ENCODE measurements around the gene ATF4.

The ATF4 gene

GRCh38 chr22:39530116-39530515, 9.8 kb downstream of the ATF4 start:
- H2BK120ac ChIP-seq (ENCODE audit: low read depth, low read length): no peak overlapping the region
- H2AK5ac ChIP-seq (ENCODE audit: low read length): no peak overlapping the region
- WGBS (ENCODE audit: extremely low coverage, insufficient coverage, low lambda C conversion rate): no CpG with 5 or more reads among the region's 6 CpGs
- H3K9ac ChIP-seq (ENCODE audit: low read length): no peak overlapping the region
- H3K27me3 ChIP-seq (ENCODE audit: insufficient read depth, low read length, poor library complexity): no peaks in the 10 kb centered on the region
- H3K79me1 ChIP-seq (ENCODE audit: low read length): peaks cover 21% of the 10 kb centered on the region
- H3K79me2 ChIP-seq (ENCODE audit: control insufficient read depth, insufficient read depth, low read length): peaks cover 14% of the 10 kb centered on the region
- H3K23ac ChIP-seq (ENCODE audit: low read length): no peak overlapping the region
- H3K27ac ChIP-seq (ENCODE audit: low read depth, low read length): no peak overlapping the region
- no peak overlapping the region for H4K5ac ChIP-seq (ENCODE audit: low read length)
- peaks cover 11% of the 10 kb centered on the region for H3K4me1 ChIP-seq (ENCODE audit: control insufficient read depth, low read depth, low read length)
- no peak overlapping the region for H2BK15ac ChIP-seq (replicated peaks; ENCODE audit: low read depth)
- DNase-seq: no peak
- H2BK5ac ChIP-seq (ENCODE audit: low read length): no peak overlapping the region
- H4K8ac ChIP-seq (ENCODE audit: low read depth, low read length): no peak overlapping the region
- peaks cover 6% of the 10 kb centered on the region for H3K36me3 ChIP-seq (ENCODE audit: control insufficient read depth, insufficient read depth, low read length)
- no peak overlapping the region for H3K18ac ChIP-seq (ENCODE audit: low read length)
- H3K4me2 ChIP-seq (ENCODE audit: low read length): no peak overlapping the region
- no peak overlapping the region for H3K4ac ChIP-seq (ENCODE audit: low read depth, low read length)
- no peak overlapping the region for H3K4me3 ChIP-seq (ENCODE audit: low read length)
- H3K56ac ChIP-seq (ENCODE audit: low read length): no peak overlapping the region

DNA sequence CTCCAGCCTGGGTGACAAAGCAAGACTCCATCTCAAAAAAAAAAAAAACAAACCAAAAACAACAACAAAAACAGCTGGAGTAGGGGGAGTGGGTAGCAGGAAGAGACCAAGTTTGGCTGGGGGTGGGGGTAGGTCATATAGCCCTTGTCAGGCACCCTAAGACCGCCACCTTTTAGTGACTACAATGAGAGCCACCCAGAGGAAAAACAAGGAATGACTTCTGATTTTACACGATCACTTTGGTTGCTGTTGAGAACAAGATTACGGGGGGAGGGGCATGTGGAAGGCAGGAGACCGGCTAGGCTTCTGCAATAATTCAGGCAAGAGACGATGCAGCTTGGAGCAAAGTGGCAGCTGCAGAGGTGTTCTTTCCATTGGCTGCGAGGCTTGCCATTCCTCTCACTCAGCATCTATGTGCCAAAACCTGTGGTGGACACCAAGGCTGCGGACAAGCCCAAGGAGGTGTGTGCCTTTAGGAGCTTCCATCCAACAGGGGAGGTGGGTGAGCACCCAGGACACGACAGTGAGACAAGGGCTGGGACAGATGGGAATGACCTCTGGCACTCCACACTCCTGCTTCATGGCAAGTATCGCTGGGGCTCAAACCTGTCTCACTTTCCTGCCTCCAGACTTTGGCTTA, 10.4 kb downstream of the ATF4 start:
- H2BK15ac ChIP-seq (replicated peaks; ENCODE audit: low read depth): no peak overlapping the region
- no peak overlapping the region for H3K18ac ChIP-seq (ENCODE audit: low read length)
- peak; percentile 90 for DNase-seq
- H3K79me2 ChIP-seq (ENCODE audit: control insufficient read depth, insufficient read depth, low read length): peaks cover 14% of the 10 kb centered on the region
- H3K4ac ChIP-seq (ENCODE audit: low read depth, low read length): no peak overlapping the region
- no peak overlapping the region for H2BK120ac ChIP-seq (ENCODE audit: low read depth, low read length)
- no peak overlapping the region for H3K4me3 ChIP-seq (ENCODE audit: low read length)
- peak overlapping the region; percentile 68 for H3K56ac ChIP-seq (ENCODE audit: low read length)
- no peak overlapping the region for H3K23ac ChIP-seq (ENCODE audit: low read length)
- peak overlapping the region; percentile 23 for H3K4me2 ChIP-seq (ENCODE audit: low read length)
- H2BK5ac ChIP-seq (ENCODE audit: low read length): no peak overlapping the region
- H4K8ac ChIP-seq (ENCODE audit: low read depth, low read length): no peak overlapping the region
- peaks cover 13% of the 10 kb centered on the region for H3K4me1 ChIP-seq (ENCODE audit: control insufficient read depth, low read depth, low read length)
- H3K27me3 ChIP-seq (ENCODE audit: insufficient read depth, low read length, poor library complexity): no peaks in the 10 kb centered on the region
- WGBS (ENCODE audit: extremely low coverage, insufficient coverage, low lambda C conversion rate): no CpG with 5 or more reads among the region's 9 CpGs
- peaks cover 21% of the 10 kb centered on the region for H3K79me1 ChIP-seq (ENCODE audit: low read length)
- H4K5ac ChIP-seq (ENCODE audit: low read length): no peak overlapping the region
- no peak overlapping the region for H3K27ac ChIP-seq (ENCODE audit: low read depth, low read length)
- H3K36me3 ChIP-seq (ENCODE audit: control insufficient read depth, insufficient read depth, low read length): peaks cover 6% of the 10 kb centered on the region
- peak overlapping the region; percentile 54 for H3K9ac ChIP-seq (ENCODE audit: low read length)
- H2AK5ac ChIP-seq (ENCODE audit: low read length): no peak overlapping the region

GRCh38 chr22:39532215-39533073, 12.1 kb downstream of the ATF4 start, which contains the start of gene RPS19BP1:
TSS of gene RPS19BP1 (minus strand) at chr22:39532748. CDS start at chr22:39532738, 10 bp downstream.
- DNase-seq: peak; percentile 100
- Histone ChIP-seq H3K18ac (ENCODE audit: low read length) (peak within 1 kb of the TSS; percentile 69), H2BK5ac (ENCODE audit: low read length) (peak within 1 kb of the TSS; percentile 72), H3K79me1 (ENCODE audit: low read length) (peaks cover 21% of the 10 kb centered on the region), H2BK15ac (replicated peaks; ENCODE audit: low read depth) (no peak within 1 kb of the TSS), H4K5ac (ENCODE audit: low read length) (no peak within 1 kb of the TSS), H3K27ac (ENCODE audit: low read depth, low read length) (peak within 1 kb of the TSS; percentile 51), H3K79me2 (ENCODE audit: control insufficient read depth, insufficient read depth, low read length) (peaks cover 14% of the 10 kb centered on the region), H2AK5ac (ENCODE audit: low read length) (peak within 1 kb of the TSS; percentile 87), H3K4ac (ENCODE audit: low read depth, low read length) (peak within 1 kb of the TSS; percentile 89), H3K56ac (ENCODE audit: low read length) (peak within 1 kb of the TSS; percentile 97), H2BK120ac (ENCODE audit: low read depth, low read length) (no peak within 1 kb of the TSS), H4K8ac (ENCODE audit: low read depth, low read length) (no peak within 1 kb of the TSS), H3K4me2 (ENCODE audit: low read length) (peak within 1 kb of the TSS; percentile 96), H3K9ac (ENCODE audit: low read length) (peak within 1 kb of the TSS; percentile 97), H3K23ac (ENCODE audit: low read length) (peak within 1 kb of the TSS; percentile 83), H3K36me3 (ENCODE audit: control insufficient read depth, insufficient read depth, low read length) (peaks cover 6% of the 10 kb centered on the region), H3K4me1 (ENCODE audit: control insufficient read depth, low read depth, low read length) (peaks cover 13% of the 10 kb centered on the region), H3K4me3 (ENCODE audit: low read length) (peak within 1 kb of the TSS; percentile 88), H3K27me3 (ENCODE audit: insufficient read depth, low read length, poor library complexity) (no peaks in the 10 kb centered on the region)
- WGBS (ENCODE audit: extremely low coverage, insufficient coverage, low lambda C conversion rate): no CpG with 5 or more reads among the region's 67 CpGs

GRCh38 chr22:39534092-39534506, 13.7 kb downstream of the ATF4 start:
- no peaks in the 10 kb centered on the region for H3K27me3 ChIP-seq (ENCODE audit: insufficient read depth, low read length, poor library complexity)
- H3K4me3 ChIP-seq (ENCODE audit: low read length): no peak overlapping the region

GRCh38 chr22:39534591-39535356, 14.4 kb downstream of the ATF4 start:
- no peak overlapping the region for H4K8ac ChIP-seq (ENCODE audit: low read depth, low read length)
- H3K4me3 ChIP-seq (ENCODE audit: low read length): no peak overlapping the region
- peak overlapping the region; percentile 63 for H3K9ac ChIP-seq (ENCODE audit: low read length)
- no peak overlapping the region for H3K27ac ChIP-seq (ENCODE audit: low read depth, low read length)
- no peak overlapping the region for H2BK120ac ChIP-seq (ENCODE audit: low read depth, low read length)
- no peak overlapping the region for H3K23ac ChIP-seq (ENCODE audit: low read length)
- H3K4me1 ChIP-seq (ENCODE audit: control insufficient read depth, low read depth, low read length): peaks cover 13% of the 10 kb centered on the region
- peak overlapping the region; percentile 32 for H2BK5ac ChIP-seq (ENCODE audit: low read length)
- peaks cover 11% of the 10 kb centered on the region for H3K79me1 ChIP-seq (ENCODE audit: low read length)
- no CpG with 5 or more reads among the region's 41 CpGs for WGBS (ENCODE audit: extremely low coverage, insufficient coverage, low lambda C conversion rate)
- DNase-seq: peak; percentile 85
- peak overlapping the region; percentile 84 for H3K56ac ChIP-seq (ENCODE audit: low read length)
- H3K4ac ChIP-seq (ENCODE audit: low read depth, low read length): no peak overlapping the region
- H2BK15ac ChIP-seq (replicated peaks; ENCODE audit: low read depth): no peak overlapping the region
- no peaks in the 10 kb centered on the region for H3K27me3 ChIP-seq (ENCODE audit: insufficient read depth, low read length, poor library complexity)
- peaks cover 14% of the 10 kb centered on the region for H3K79me2 ChIP-seq (ENCODE audit: control insufficient read depth, insufficient read depth, low read length)
- H4K5ac ChIP-seq (ENCODE audit: low read length): peak overlapping the region; percentile 44
- H2AK5ac ChIP-seq (ENCODE audit: low read length): peak overlapping the region; percentile 27
- peak overlapping the region; percentile 31 for H3K4me2 ChIP-seq (ENCODE audit: low read length)
- H3K36me3 ChIP-seq (ENCODE audit: control insufficient read depth, insufficient read depth, low read length): peaks cover 2% of the 10 kb centered on the region
- no peak overlapping the region for H3K18ac ChIP-seq (ENCODE audit: low read length)

More at GRCh38 chr22:39534092-39534506, 13.7 kb downstream of the ATF4 start:
- Histone ChIP-seq H4K8ac (ENCODE audit: low read depth, low read length) (no peak overlapping the region), H2BK120ac (ENCODE audit: low read depth, low read length) (no peak overlapping the region), H2BK15ac (replicated peaks; ENCODE audit: low read depth) (no peak overlapping the region), H3K4ac (ENCODE audit: low read depth, low read length) (no peak overlapping the region), H3K4me2 (ENCODE audit: low read length) (no peak overlapping the region), H3K79me1 (ENCODE audit: low read length) (peaks cover 14% of the 10 kb centered on the region), H3K9ac (ENCODE audit: low read length) (peak overlapping the region; percentile 61), H3K18ac (ENCODE audit: low read length) (no peak overlapping the region), H3K23ac (ENCODE audit: low read length) (no peak overlapping the region), H3K79me2 (ENCODE audit: control insufficient read depth, insufficient read depth, low read length) (peaks cover 14% of the 10 kb centered on the region), H3K4me1 (ENCODE audit: control insufficient read depth, low read depth, low read length) (peaks cover 13% of the 10 kb centered on the region), H3K56ac (ENCODE audit: low read length) (peak overlapping the region; percentile 84), H2AK5ac (ENCODE audit: low read length) (peak overlapping the region; percentile 27), H3K27ac (ENCODE audit: low read depth, low read length) (no peak overlapping the region), H3K36me3 (ENCODE audit: control insufficient read depth, insufficient read depth, low read length) (peaks cover 2% of the 10 kb centered on the region), H2BK5ac (ENCODE audit: low read length) (no peak overlapping the region), H4K5ac (ENCODE audit: low read length) (peak overlapping the region; percentile 44)
- DNase-seq: no peak
- WGBS (ENCODE audit: extremely low coverage, insufficient coverage, low lambda C conversion rate): no CpG with 5 or more reads among the region's 12 CpGs

All from mesendoderm (in vitro differentiated cells).